Testis (tissue), 2 donors: Measurements from ENCODE around the gene GABARAPL2.

Source experiments
- POLR2A ChIP-seq: fragments of 450-650 bp; IDR thresholded peaks from one replicate; pipeline ENCODE4 v1.6.1; 2017; ENCODE audit warnings: antibody characterized with exemption, mild to moderate bottlenecking, moderate library complexity
- TF ChIP-seq, protein P1 (sequence below), 3 experiments: fragments of 450-650 bp in 2 of 3; fragments of 200-600 bp in 1 of 3; sonication (generic) in 1 of 3; IDR thresholded peaks; one replicate each; pipeline ENCODE4 v1.5.1; 2016 to 2019; ENCODE audit warnings: antibody characterized with exemption in 3 of 3, mild to moderate bottlenecking in 2 of 3, moderate library complexity in 1 of 3

GRCh38 chr16:75565640-75566039 is 539 bp upstream of the GABARAPL2 start:
- TF ChIP-seq, protein P1, sequence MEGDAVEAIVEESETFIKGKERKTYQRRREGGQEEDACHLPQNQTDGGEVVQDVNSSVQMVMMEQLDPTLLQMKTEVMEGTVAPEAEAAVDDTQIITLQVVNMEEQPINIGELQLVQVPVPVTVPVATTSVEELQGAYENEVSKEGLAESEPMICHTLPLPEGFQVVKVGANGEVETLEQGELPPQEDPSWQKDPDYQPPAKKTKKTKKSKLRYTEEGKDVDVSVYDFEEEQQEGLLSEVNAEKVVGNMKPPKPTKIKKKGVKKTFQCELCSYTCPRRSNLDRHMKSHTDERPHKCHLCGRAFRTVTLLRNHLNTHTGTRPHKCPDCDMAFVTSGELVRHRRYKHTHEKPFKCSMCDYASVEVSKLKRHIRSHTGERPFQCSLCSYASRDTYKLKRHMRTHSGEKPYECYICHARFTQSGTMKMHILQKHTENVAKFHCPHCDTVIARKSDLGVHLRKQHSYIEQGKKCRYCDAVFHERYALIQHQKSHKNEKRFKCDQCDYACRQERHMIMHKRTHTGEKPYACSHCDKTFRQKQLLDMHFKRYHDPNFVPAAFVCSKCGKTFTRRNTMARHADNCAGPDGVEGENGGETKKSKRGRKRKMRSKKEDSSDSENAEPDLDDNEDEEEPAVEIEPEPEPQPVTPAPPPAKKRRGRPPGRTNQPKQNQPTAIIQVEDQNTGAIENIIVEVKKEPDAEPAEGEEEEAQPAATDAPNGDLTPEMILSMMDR (IDR thresholded peaks at IDR 0.05), result no peak
- TF ChIP-seq POLR2A, result no peak
